ENCODE measurements around the gene SMURF1.

- TF ChIP-seq CTCF (IDR thresholded peaks at IDR 0.05) (no peak), POLR2A (IDR thresholded peaks at IDR 0.05) (no peak)
These were observed 34.5 kb downstream of the SMURF1 start for GRCh38 chr7:99109108-99110051.

Data from esophagus squamous epithelium (tissue), 4 donors.